Osteocyte (in vitro differentiated cells): ENCODE data around the gene CAMK1D. TPM values are rescaled to one million over a fixed set of nuclear protein-coding genes. Genes with fewer than 3 reads are reported as not detected.

Experiments
- DNase-seq: peaks from one replicate; pipeline ENCODE4 v3.0.0; 2021; ENCODE audit warnings: mixed read lengths; ENCODE audit not compliant: unreplicated experiment; ENCODE audit errors: extremely low spot score
- H3K27ac Mint-ChIP-seq: one replicate; pipeline ENCODE4 v1.8.0; 2021; ENCODE audit warnings: mild to moderate bottlenecking, mixed read lengths; ENCODE audit not compliant: unreplicated experiment
- H3K27me3 Mint-ChIP-seq: one replicate; pipeline ENCODE4 v1.8.0; 2021; ENCODE audit warnings: mixed read lengths; ENCODE audit not compliant: unreplicated experiment
- H3K36me3 Mint-ChIP-seq: one replicate; pipeline ENCODE4 v1.8.0; 2021; ENCODE audit warnings: mixed read lengths; ENCODE audit not compliant: unreplicated experiment
- H3K4me1 Mint-ChIP-seq: one replicate; pipeline ENCODE4 v1.8.0; 2021; ENCODE audit warnings: mixed read lengths; ENCODE audit not compliant: unreplicated experiment
- H3K4me3 Mint-ChIP-seq: one replicate; pipeline ENCODE4 v1.8.0; 2021; ENCODE audit warnings: mild to moderate bottlenecking, moderate library complexity, mixed read lengths; ENCODE audit not compliant: unreplicated experiment
- H3K9me3 Mint-ChIP-seq: one replicate; pipeline ENCODE4 v1.8.0; 2021; ENCODE audit warnings: mixed read lengths; ENCODE audit not compliant: unreplicated experiment
- CTCF ChIP-seq: fragments of 200-600 bp; sonication (generic); IDR thresholded peaks from 2 replicates; pipeline ENCODE4 v1.5.0; 2021; ENCODE audit warnings: antibody characterized with exemption, mild to moderate bottlenecking, moderate library complexity
- total RNA-seq: library from RNA; stranded (reverse); gene quantifications from 2 replicates; pipeline ENCODE4 v1.2.1, GENCODE V29; 2021

Gene CAMK1D
- total RNA-seq, 1 donor from 2014 or later, result 13.7 TPM

GRCh38 chr10:12583891-12584595 lies 234.7 kb downstream of the CAMK1D start:
- no peak for TF ChIP-seq CTCF
- H3K27me3 Mint-ChIP-seq, result peaks cover 5% of the 10 kb centered on the region
- no peak for DNase-seq
- H3K4me1 Mint-ChIP-seq, result peaks cover 2% of the 10 kb centered on the region
- H3K27ac Mint-ChIP-seq, result no peak overlapping the region
- H3K4me3 Mint-ChIP-seq, result no peak overlapping the region
- H3K36me3 Mint-ChIP-seq, result no peaks in the 10 kb centered on the region
- H3K9me3 Mint-ChIP-seq, result peaks cover 12% of the 10 kb centered on the region

GRCh38 chr10:12586741-12587140 lies 237.4 kb downstream of the CAMK1D start:
- no peak for DNase-seq
- Mint-ChIP-seq H3K9me3 (peaks cover 5% of the 10 kb centered on the region), H3K27me3 (peaks cover 1% of the 10 kb centered on the region), H3K27ac (no peak overlapping the region), H3K4me1 (peaks cover 2% of the 10 kb centered on the region), H3K4me3 (no peak overlapping the region), H3K36me3 (no peaks in the 10 kb centered on the region)
- TF ChIP-seq CTCF, result no peak

GRCh38 chr10:12587451-12587888 lies 238.1 kb downstream of the CAMK1D start:
- Mint-ChIP-seq H3K27ac (no peak overlapping the region), H3K9me3 (no peaks in the 10 kb centered on the region), H3K27me3 (no peaks in the 10 kb centered on the region), H3K4me3 (no peak overlapping the region), H3K36me3 (no peaks in the 10 kb centered on the region), H3K4me1 (peaks cover 2% of the 10 kb centered on the region)
- DNase-seq, result no peak
- TF ChIP-seq CTCF, result no peak

GRCh38 chr10:12588091-12588860 lies 238.9 kb downstream of the CAMK1D start:
- H3K27me3 Mint-ChIP-seq, result no peaks in the 10 kb centered on the region

More at GRCh38 chr10:12588091-12588860, 238.9 kb downstream of the CAMK1D start:
- H3K9me3 Mint-ChIP-seq, result no peaks in the 10 kb centered on the region
- H3K27ac Mint-ChIP-seq, result no peak overlapping the region
- DNase-seq, result no peak
- no peak overlapping the region for H3K4me3 Mint-ChIP-seq
- TF ChIP-seq CTCF, result no peak
- peaks cover 2% of the 10 kb centered on the region for H3K4me1 Mint-ChIP-seq
- H3K36me3 Mint-ChIP-seq, result no peaks in the 10 kb centered on the region
